ENCODE results near the gene ABCC6. TPM values are rescaled to one million over a fixed set of nuclear protein-coding genes. Genes with fewer than 3 reads are reported as not detected.
"Not testable (repeated sequence)": the region's sequence is repeated elsewhere in the genome, so short reads cannot be mapped to it uniquely, and the experiment has no call there.

Gene ABCC6
- polyA plus RNA-seq, 1 donor from 2014 or later, result not detected

- H3K9me2 ChIP-seq (ENCODE audit: insufficient read depth, low read length), result no peaks in the 10 kb centered on the region
- no peaks in the 10 kb centered on the region for H3K27me3 ChIP-seq (ENCODE audit: insufficient read depth, low read depth, low read length)
- no peaks in the 10 kb centered on the region for H4K20me1 ChIP-seq (ENCODE audit: insufficient read depth)
- no peaks in the 10 kb centered on the region for H3K79me2 ChIP-seq (replicated peaks; ENCODE audit: insufficient read depth, low read length)
- H3K36me3 ChIP-seq (ENCODE audit: insufficient read depth, low read length), result no peaks in the 10 kb centered on the region
- no peak overlapping the region for H3K4me3 ChIP-seq (ENCODE audit: low read length)
- no peak overlapping the region for H3K4me2 ChIP-seq (ENCODE audit: low read length)
- H2AFZ ChIP-seq (ENCODE audit: low read depth, low read length), result no peak overlapping the region
- H3F3A ChIP-seq (ENCODE audit: insufficient read depth, low read length, poor library complexity, severe bottlenecking), result no peaks in the 10 kb centered on the region
- H3K9ac ChIP-seq (ENCODE audit: low read length), result no peak overlapping the region
- H3K27ac ChIP-seq (ENCODE audit: low read length), result no peak overlapping the region
- H3K9me3 ChIP-seq (ENCODE audit: low read length), result no peaks in the 10 kb centered on the region
- TF ChIP-seq TAF1 (IDR thresholded peaks at IDR 0.05; ENCODE audit: low read depth) (no peak), RAD21 (conservative IDR thresholded peaks at IDR 0.05) (no peak), CTCF (IDR thresholded peaks at IDR 0.05; ENCODE audit: poor library complexity, severe bottlenecking) (no peak), POLR2AphosphoS5 (IDR thresholded peaks at IDR 0.05) (no peak), SMC3 (conservative IDR thresholded peaks at IDR 0.05; ENCODE audit: poor library complexity) (no peak), EZH2 (IDR thresholded peaks at IDR 0.05; ENCODE audit: borderline replicate concordance, insufficient read depth, low read length, poor library complexity, severe bottlenecking) (no peak), EP300 (conservative IDR thresholded peaks at IDR 0.05; ENCODE audit: poor library complexity, severe bottlenecking) (no peak), REST (IDR thresholded peaks at IDR 0.05; ENCODE audit: borderline replicate concordance) (no peak), MXI1 (conservative IDR thresholded peaks at IDR 0.05; ENCODE audit: poor library complexity, severe bottlenecking) (no peak)
Measured at GRCh38 chr16:16148755-16149154, 74.5 kb downstream of the ABCC6 start.

GRCh38 chr16:16148000-16148599 lies 75.2 kb downstream of the ABCC6 start:
- not testable (repeated sequence) for H3K36me3 ChIP-seq (ENCODE audit: insufficient read depth, low read length); H3F3A ChIP-seq (ENCODE audit: insufficient read depth, low read length, poor library complexity, severe bottlenecking); H3K9ac ChIP-seq (ENCODE audit: low read length); H3K9me2 ChIP-seq (ENCODE audit: insufficient read depth, low read length); H3K4me3 ChIP-seq (ENCODE audit: low read length); H3K4me2 ChIP-seq (ENCODE audit: low read length); H3K79me2 ChIP-seq (replicated peaks; ENCODE audit: insufficient read depth, low read length); H2AFZ ChIP-seq (ENCODE audit: low read depth, low read length); H3K9me3 ChIP-seq (ENCODE audit: low read length); H3K27me3 ChIP-seq (ENCODE audit: insufficient read depth, low read depth, low read length); H4K20me1 ChIP-seq (ENCODE audit: insufficient read depth); H3K27ac ChIP-seq (ENCODE audit: low read length)

Data from neural cell (in vitro differentiated cells).